HepG2 (cell line): ENCODE data around the gene FABP1. TPM values are rescaled to one million over a fixed set of nuclear protein-coding genes. Genes with fewer than 3 reads are reported as not detected.

ENCODE experiments used
- ATAC-seq: fragments of 200-7000 bp; cut with Tn5 transposase; 3 replicates; pipeline ENCODE4 v1.9.1; 2020; ENCODE audit warnings: mild to moderate bottlenecking, moderate library complexity
- BruUV-seq: library from RNA; stranded (reverse); fragments of 400-500 nt; replicated peaks from 2 replicates; lab custom pipeline; 2021; lab: Mats Ljungman, UMichigan
- CTCF ChIA-PET: fragments of 300-600 bp; formaldehyde crosslinking; extraction: SDS; loops from one replicate; lab custom pipeline; 2021; ENCODE audit warnings: low total read pairs, inconsistent platforms, low intra/inter-chr PET ratio; lab: Yijun Ruan, JAX
- POLR2A ChIA-PET: fragments of 350-600 bp; sonication (Branson Sonifier 250); formaldehyde crosslinking; loops from one replicate; lab custom pipeline; 2020; ENCODE audit warnings: antibody characterized with exemption, inconsistent platforms; lab: Yijun Ruan, JAX
- DNase-seq: peaks from one replicate; pipeline ENCODE4 v3.0.0-alpha.2; 2015; ENCODE audit warnings: low spot score
- FAIRE-seq: peaks from 3 replicates; lab custom pipeline; 2011; peaks lifted over from hg19 to GRCh38; lab: Jason Lieb, UNC
- H2AFZ ChIP-seq: one replicate; pipeline ENCODE4 v1.6.1; 2011; ENCODE audit warnings: low read length, inconsistent platforms
- H3K27ac ChIP-seq: fragments of 300-600 bp; 3 replicates; pipeline ENCODE4 v1.8.0; 2011; ENCODE audit warnings: mixed run types, mild to moderate bottlenecking, mixed read lengths, low read length, inconsistent platforms; ENCODE audit not compliant: insufficient read depth; ENCODE audit errors: extremely low read length
- H3K27me3 ChIP-seq, 2 experiments: fragments of 200-600 bp in 1 of 2; 2 replicates in 1 of 2; 3 replicates in 1 of 2; pipeline versions ENCODE4 v1.6.0 to v1.8.0; 2011; ENCODE audit warnings: low read length in 2 of 2, mild to moderate bottlenecking in 2 of 2, moderate library complexity in 2 of 2, inconsistent platforms in 1 of 2; ENCODE audit not compliant: insufficient read depth in 2 of 2, control insufficient read depth in 1 of 2
- H3K36me3 ChIP-seq, 2 experiments: fragments of 200-600 bp in 1 of 2; replicated peaks in 1 of 2; 2 replicates in 1 of 2; 3 replicates in 1 of 2; pipeline versions ENCODE4 v1.5.1 to v1.8.0; 2011; ENCODE audit warnings: low read length in 2 of 2, inconsistent platforms in 1 of 2; ENCODE audit not compliant: insufficient read depth in 2 of 2, control insufficient read depth in 1 of 2
- H3K4me1 ChIP-seq: 2 replicates; pipeline ENCODE4 v1.5.1; 2012; ENCODE audit warnings: low read length, inconsistent platforms; ENCODE audit not compliant: insufficient read depth
- H3K4me2 ChIP-seq: 2 replicates; pipeline ENCODE4 v1.6.0; 2011; ENCODE audit warnings: low read depth, low read length, inconsistent platforms
- H3K4me3 ChIP-seq, 3 experiments: fragments of 200-600 bp in 1 of 3; sonication (generic), shearing (Covaris generic) in 1 of 3; replicated peaks in 1 of 3; 2 replicates each; pipeline ENCODE4 v1.5.1; 2011 to 2016; ENCODE audit warnings: low read length in 3 of 3, inconsistent platforms in 2 of 3, low read depth in 2 of 3, mild to moderate bottlenecking in 2 of 3, control low read depth in 1 of 3, mixed read lengths in 1 of 3; ENCODE audit not compliant: insufficient read depth in 1 of 3
- H3K79me2 ChIP-seq: one replicate; pipeline ENCODE4 v1.6.1; 2011; ENCODE audit warnings: low read length, inconsistent platforms; ENCODE audit not compliant: insufficient read depth
- H3K9ac ChIP-seq: 2 replicates; pipeline ENCODE4 v1.6.0; 2011; ENCODE audit warnings: mild to moderate bottlenecking, low read depth, low read length, inconsistent platforms; ENCODE audit not compliant: insufficient read depth
- H3K9me3 ChIP-seq: 2 replicates; pipeline ENCODE4 v1.5.1; 2012; ENCODE audit warnings: mild to moderate bottlenecking, low read length
- H4K20me1 ChIP-seq: 2 replicates; pipeline ENCODE4 v1.6.0; 2011; ENCODE audit warnings: inconsistent platforms, mild to moderate bottlenecking, low read length, moderate library complexity; ENCODE audit not compliant: insufficient read depth
- DDIT3 ChIP-seq: sonication (generic); formaldehyde crosslinking; IDR thresholded peaks from 2 replicates; pipeline ENCODE4 v1.4.0; 2020; ENCODE audit warnings: mild to moderate bottlenecking, missing genetic modification reagents
- EEA1 ChIP-seq: sonication (generic); formaldehyde crosslinking; IDR thresholded peaks from 2 replicates; pipeline ENCODE4 v1.5.1; 2020; ENCODE audit warnings: mild to moderate bottlenecking, missing genetic modification reagents, borderline replicate concordance
- ELF3 ChIP-seq: IDR thresholded peaks from 2 replicates; pipeline ENCODE4 v1.6.1; 2016; ENCODE audit warnings: missing genetic modification reagents, missing compliant biosample characterization
- FOXJ3 ChIP-seq: sonication (generic); formaldehyde crosslinking; IDR thresholded peaks from 2 replicates; pipeline ENCODE4 v1.4.0; 2020; ENCODE audit warnings: missing genetic modification reagents, mild to moderate bottlenecking, borderline replicate concordance
- NCOR1 ChIP-seq: fragments of 200-600 bp; sonication (generic); IDR thresholded peaks from 2 replicates; pipeline ENCODE4 v1.7.0; 2017; ENCODE audit warnings: antibody characterized with exemption, low read length, borderline replicate concordance
- RBAK ChIP-seq: sonication (generic); formaldehyde crosslinking; IDR thresholded peaks from 2 replicates; pipeline ENCODE4 v1.5.1; 2020; ENCODE audit warnings: mild to moderate bottlenecking, missing genetic modification reagents
- SCMH1 ChIP-seq: sonication (generic); formaldehyde crosslinking; IDR thresholded peaks from 2 replicates; pipeline ENCODE4 v1.9.0; 2021; ENCODE audit warnings: missing genetic modification reagents, mild to moderate bottlenecking, borderline replicate concordance
- SPEN ChIP-seq: sonication (generic); formaldehyde crosslinking; IDR thresholded peaks from 2 replicates; pipeline ENCODE4 v1.5.1; 2020; ENCODE audit warnings: low read depth, mild to moderate bottlenecking, missing genetic modification reagents
- ZBTB7B ChIP-seq: sonication (generic); formaldehyde crosslinking; IDR thresholded peaks from 2 replicates; pipeline ENCODE4 v1.4.0; 2020; ENCODE audit warnings: missing genetic modification reagents
- ZNF281 ChIP-seq: sonication (generic); formaldehyde crosslinking; IDR thresholded peaks from 2 replicates; pipeline ENCODE4 v1.4.0; 2020; ENCODE audit warnings: missing genetic modification reagents, borderline replicate concordance
- ZNF570 ChIP-seq: sonication (generic); formaldehyde crosslinking; IDR thresholded peaks from 2 replicates; pipeline ENCODE4 v1.4.0; 2020; ENCODE audit warnings: mild to moderate bottlenecking, missing genetic modification reagents, borderline replicate concordance
- ZNF607 ChIP-seq: sonication (generic); formaldehyde crosslinking; IDR thresholded peaks from 2 replicates; pipeline ENCODE4 v1.5.1; 2020; ENCODE audit warnings: missing genetic modification reagents, mild to moderate bottlenecking, borderline replicate concordance
- in situ Hi-C: cut with HindIII; loops from 2 replicates; pipeline ENCODE4 v1.10.0; 2017; ENCODE audit warnings: low pct_unique_long_range_greater_than_20kb; ENCODE audit not compliant: extremely low pct_ligation_motif_present
- intact Hi-C: fragments of 100-400 bp; cut with micrococcal nuclease; formaldehyde crosslinking; loops from one replicate; pipeline ENCODE4 v1.10.0; 2022; ENCODE audit not compliant: unreplicated experiment
- polyA plus RNA-seq, 8 experiments: library from polyadenylated mRNA; depleted of rRNA in 3 of 8; stranded (reverse) in 7 of 8; unstranded in 1 of 8; fragments of >200 nt; fragmentation: Illumina TruSeq in 4 of 8; extraction: Trizol in 4 of 8; gene quantifications; 2 replicates each; pipeline versions ENCODE4 v1.2.1 to v1.2.3, GENCODE V29; 2011 to 2016; ENCODE audit warnings: low read depth in 4 of 8, missing spikeins in 1 of 8, mixed read lengths in 1 of 8; ENCODE audit not compliant: insufficient read depth in 1 of 8
- total RNA-seq, 5 experiments: library from RNA; depleted of rRNA; stranded (reverse); fragments of >200 nt; fragmentation: Illumina TruSeq; extraction: Trizol; gene quantifications; 2 replicates each; pipeline ENCODE4 v1.2.3, GENCODE V29; 2016; ENCODE audit warnings: low read depth in 1 of 5
- TF ChIP-seq, protein P1 (sequence below): sonication (generic); formaldehyde crosslinking; conservative IDR thresholded peaks from 2 replicates; pipeline ENCODE4 v1.4.0; 2020; ENCODE audit warnings: mild to moderate bottlenecking, missing genetic modification reagents, moderate library complexity
- TF ChIP-seq, protein P2 (sequence below): sonication (generic); formaldehyde crosslinking; IDR thresholded peaks from 2 replicates; pipeline ENCODE4 v1.4.0; 2020; ENCODE audit warnings: missing genetic modification reagents

FABP1 gene
- total and polyA plus RNA-seq, 2 of the 13 experiments (the other 11 are each of a cell fraction or from before 2014, with no cell fraction given) = 644 to 1,608 TPM

DNA sequence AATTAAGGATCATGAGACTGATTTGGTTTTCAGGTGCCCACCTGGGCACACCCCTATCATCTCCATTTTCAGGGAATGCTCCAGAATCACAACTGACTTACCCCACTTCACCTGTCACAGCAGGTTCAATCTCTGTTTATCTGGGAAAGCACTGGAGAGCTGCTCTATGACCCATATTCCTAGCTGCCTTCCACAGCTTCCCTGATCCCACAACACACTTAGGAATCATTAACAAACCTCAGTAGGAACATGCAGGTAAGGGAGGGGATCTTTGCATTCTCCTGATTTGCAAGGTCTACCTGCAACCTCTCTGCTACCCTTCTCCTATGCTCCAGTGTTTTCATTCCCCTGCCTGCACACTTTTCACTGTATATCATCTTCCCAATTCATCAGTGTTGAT, 18.7 kb upstream of the FABP1 start:
- peak overlapping the region; percentile 40; the same call in 1 of the 2 replicates for H3K4me2 ChIP-seq
- H3K9ac ChIP-seq = no peak overlapping the region
- DNase-seq (no peak), ATAC-seq (peak; percentile 93), FAIRE-seq (no peak)
- no peak overlapping the region for H2AFZ ChIP-seq
- no peaks in the 10 kb centered on the region for H3K27me3 ChIP-seq
- no peaks in the 10 kb centered on the region for H4K20me1 ChIP-seq
- H3K9me3 ChIP-seq = peaks cover 44% of the 10 kb centered on the region
- CTCF ChIA-PET = no interaction called here
- peaks cover 40% of the 10 kb centered on the region for H3K4me1 ChIP-seq
- in situ Hi-C loops (no loop called here), intact Hi-C loops (no loop called here)
- peak overlapping the region; percentile 14 for H3K27ac ChIP-seq
- POLR2A ChIA-PET = interaction anchor here (0.7 to 1.8 kb wide), 7 partner anchors 13 to 92 kb away, joined by 3 to 9 read pairs (median 3); partner anchors contain the start of gene FABP1
- no peaks in the 10 kb centered on the region for H3K79me2 ChIP-seq
- no TSS peak for BruUV-seq
- H3K4me3 ChIP-seq = no peak overlapping the region
- H3K36me3 ChIP-seq = no peaks in the 10 kb centered on the region
- TF ChIP-seq NCOR1 (no peak), ZNF570 (no peak), ZNF607 (CRISPR knock-in tag) (peak; percentile 61; the same call in 1 of the 2 replicates), SPEN (CRISPR knock-in tag) (0 out of 2 replicates have a peak, but pooled peaks have one; percentile 14), RBAK (CRISPR knock-in tag) (no peak), EEA1 (CRISPR knock-in tag) (no peak), SCMH1 (no peak), ELF3 (CRISPR knock-in tag) (0 out of 2 replicates have a peak, but pooled peaks have one; percentile 41), FOXJ3 (CRISPR knock-in tag) (peak; percentile 55; the same call in 1 of the 2 replicates), ZNF281 (CRISPR knock-in tag) (no peak), DDIT3 (no peak), ZBTB7B (0 out of 2 replicates have a peak, but pooled peaks have one; percentile 26)
- TF ChIP-seq, protein P1, sequence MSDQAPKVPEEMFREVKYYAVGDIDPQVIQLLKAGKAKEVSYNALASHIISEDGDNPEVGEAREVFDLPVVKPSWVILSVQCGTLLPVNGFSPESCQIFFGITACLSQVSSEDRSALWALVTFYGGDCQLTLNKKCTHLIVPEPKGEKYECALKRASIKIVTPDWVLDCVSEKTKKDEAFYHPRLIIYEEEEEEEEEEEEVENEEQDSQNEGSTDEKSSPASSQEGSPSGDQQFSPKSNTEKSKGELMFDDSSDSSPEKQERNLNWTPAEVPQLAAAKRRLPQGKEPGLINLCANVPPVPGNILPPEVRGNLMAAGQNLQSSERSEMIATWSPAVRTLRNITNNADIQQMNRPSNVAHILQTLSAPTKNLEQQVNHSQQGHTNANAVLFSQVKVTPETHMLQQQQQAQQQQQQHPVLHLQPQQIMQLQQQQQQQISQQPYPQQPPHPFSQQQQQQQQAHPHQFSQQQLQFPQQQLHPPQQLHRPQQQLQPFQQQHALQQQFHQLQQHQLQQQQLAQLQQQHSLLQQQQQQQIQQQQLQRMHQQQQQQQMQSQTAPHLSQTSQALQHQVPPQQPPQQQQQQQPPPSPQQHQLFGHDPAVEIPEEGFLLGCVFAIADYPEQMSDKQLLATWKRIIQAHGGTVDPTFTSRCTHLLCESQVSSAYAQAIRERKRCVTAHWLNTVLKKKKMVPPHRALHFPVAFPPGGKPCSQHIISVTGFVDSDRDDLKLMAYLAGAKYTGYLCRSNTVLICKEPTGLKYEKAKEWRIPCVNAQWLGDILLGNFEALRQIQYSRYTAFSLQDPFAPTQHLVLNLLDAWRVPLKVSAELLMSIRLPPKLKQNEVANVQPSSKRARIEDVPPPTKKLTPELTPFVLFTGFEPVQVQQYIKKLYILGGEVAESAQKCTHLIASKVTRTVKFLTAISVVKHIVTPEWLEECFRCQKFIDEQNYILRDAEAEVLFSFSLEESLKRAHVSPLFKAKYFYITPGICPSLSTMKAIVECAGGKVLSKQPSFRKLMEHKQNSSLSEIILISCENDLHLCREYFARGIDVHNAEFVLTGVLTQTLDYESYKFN (CRISPR knock-in tag) = peak; percentile 63
- TF ChIP-seq, protein P2, sequence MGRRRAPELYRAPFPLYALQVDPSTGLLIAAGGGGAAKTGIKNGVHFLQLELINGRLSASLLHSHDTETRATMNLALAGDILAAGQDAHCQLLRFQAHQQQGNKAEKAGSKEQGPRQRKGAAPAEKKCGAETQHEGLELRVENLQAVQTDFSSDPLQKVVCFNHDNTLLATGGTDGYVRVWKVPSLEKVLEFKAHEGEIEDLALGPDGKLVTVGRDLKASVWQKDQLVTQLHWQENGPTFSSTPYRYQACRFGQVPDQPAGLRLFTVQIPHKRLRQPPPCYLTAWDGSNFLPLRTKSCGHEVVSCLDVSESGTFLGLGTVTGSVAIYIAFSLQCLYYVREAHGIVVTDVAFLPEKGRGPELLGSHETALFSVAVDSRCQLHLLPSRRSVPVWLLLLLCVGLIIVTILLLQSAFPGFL (CRISPR knock-in tag) = no peak
